ENCODE measurements around the gene IL12B.

GRCh38 chr5:159311063-159311462 lies 19.2 kb downstream of the IL12B start:
- TF ChIP-seq, protein P1, sequence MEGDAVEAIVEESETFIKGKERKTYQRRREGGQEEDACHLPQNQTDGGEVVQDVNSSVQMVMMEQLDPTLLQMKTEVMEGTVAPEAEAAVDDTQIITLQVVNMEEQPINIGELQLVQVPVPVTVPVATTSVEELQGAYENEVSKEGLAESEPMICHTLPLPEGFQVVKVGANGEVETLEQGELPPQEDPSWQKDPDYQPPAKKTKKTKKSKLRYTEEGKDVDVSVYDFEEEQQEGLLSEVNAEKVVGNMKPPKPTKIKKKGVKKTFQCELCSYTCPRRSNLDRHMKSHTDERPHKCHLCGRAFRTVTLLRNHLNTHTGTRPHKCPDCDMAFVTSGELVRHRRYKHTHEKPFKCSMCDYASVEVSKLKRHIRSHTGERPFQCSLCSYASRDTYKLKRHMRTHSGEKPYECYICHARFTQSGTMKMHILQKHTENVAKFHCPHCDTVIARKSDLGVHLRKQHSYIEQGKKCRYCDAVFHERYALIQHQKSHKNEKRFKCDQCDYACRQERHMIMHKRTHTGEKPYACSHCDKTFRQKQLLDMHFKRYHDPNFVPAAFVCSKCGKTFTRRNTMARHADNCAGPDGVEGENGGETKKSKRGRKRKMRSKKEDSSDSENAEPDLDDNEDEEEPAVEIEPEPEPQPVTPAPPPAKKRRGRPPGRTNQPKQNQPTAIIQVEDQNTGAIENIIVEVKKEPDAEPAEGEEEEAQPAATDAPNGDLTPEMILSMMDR (IDR thresholded peaks at IDR 0.05; ENCODE audit: low read depth, low read length, poor library complexity, severe bottlenecking), result no peak
- TF ChIP-seq EZH2phosphoT487 (IDR thresholded peaks at IDR 0.05; ENCODE audit: borderline replicate concordance, low read length), result no peak

Measured in DOHH2 (cell line).